HG03139 (cell line): ENCODE results near the gene SSBP2.
"Not testable (repeated sequence)": the region's sequence is repeated elsewhere in the genome, so short reads cannot be mapped to it uniquely, and the experiment has no call there.

ENCODE experiments used
- ATAC-seq: cut with Tn5 transposase; IDR thresholded peaks from one replicate; pipeline ENCODE4 v1.9.1; 2021; ENCODE audit not compliant: unreplicated experiment

SSBP2 gene

GRCh38 chr5:81534441-81534840 lies 216.5 kb downstream of the SSBP2 start:
- no peak for ATAC-seq

- no peak for ATAC-seq
Observed at GRCh38 chr5:81533629-81534405, 217.1 kb downstream of the SSBP2 start.

GRCh38 chr5:81530919-81531318 lies 220.0 kb downstream of the SSBP2 start:
- ATAC-seq, result no peak

GRCh38 chr5:81525690-81526089 lies 225.2 kb downstream of the SSBP2 start:
- ATAC-seq, result no peak

- no peak for ATAC-seq
Observed at GRCh38 chr5:81524015-81524414, 226.9 kb downstream of the SSBP2 start.

- no peak for ATAC-seq
Observed at GRCh38 chr5:81522571-81522970, 228.3 kb downstream of the SSBP2 start.

- no peak for ATAC-seq
Observed at GRCh38 chr5:81520769-81521168, 230.1 kb downstream of the SSBP2 start.

GRCh38 chr5:81519217-81519905 lies 231.5 kb downstream of the SSBP2 start:
- no peak for ATAC-seq

GRCh38 chr5:81517462-81517861 lies 233.4 kb downstream of the SSBP2 start:
- ATAC-seq, result no peak

GRCh38 chr5:81516091-81516490 lies 234.8 kb downstream of the SSBP2 start:
- no peak for ATAC-seq

GRCh38 chr5:81513982-81514381 lies 236.9 kb downstream of the SSBP2 start:
- ATAC-seq, result no peak

GRCh38 chr5:81513473-81513872 lies 237.4 kb downstream of the SSBP2 start:
- no peak for ATAC-seq

- ATAC-seq, result peak; percentile 95
Observed at GRCh38 chr5:81506900-81507588, 243.9 kb downstream of the SSBP2 start.

- ATAC-seq, result no peak
Observed at GRCh38 chr5:81506378-81506777, 244.5 kb downstream of the SSBP2 start.

GRCh38 chr5:81505672-81506071 lies 245.2 kb downstream of the SSBP2 start:
- no peak for ATAC-seq

GRCh38 chr5:81503602-81504001 lies 247.3 kb downstream of the SSBP2 start:
- ATAC-seq, result not testable (repeated sequence)

GRCh38 chr5:81495286-81495685 lies 255.6 kb downstream of the SSBP2 start:
- no peak for ATAC-seq

- no peak for ATAC-seq
Observed at GRCh38 chr5:81488862-81489261, 262.0 kb downstream of the SSBP2 start.

- ATAC-seq, result no peak
Observed at GRCh38 chr5:81486711-81487110, 264.2 kb downstream of the SSBP2 start.

- ATAC-seq, result no peak
Observed at GRCh38 chr5:81482595-81482994, 268.3 kb downstream of the SSBP2 start.

- ATAC-seq, result not testable (repeated sequence)
Observed at GRCh38 chr5:81473395-81473794, 277.5 kb downstream of the SSBP2 start.

- ATAC-seq, result no peak
Observed at GRCh38 chr5:81469676-81470075, 281.2 kb downstream of the SSBP2 start.
